K562 (cell line): ENCODE results near the gene B4GALT5. TPM values are rescaled to one million over a fixed set of nuclear protein-coding genes. Genes with fewer than 3 reads are reported as not detected.

ENCODE experiments used
- COPS2 ChIP-seq: fragments of 450-650 bp; conservative IDR thresholded peaks from 2 replicates; pipeline ENCODE4 v1.6.1; 2016; ENCODE audit warnings: mild to moderate bottlenecking, moderate library complexity
- E2F3 ChIP-seq: fragments of 250-450 bp; sonication (Bioruptor Pico); IDR thresholded peaks from 2 replicates; pipeline ENCODE4 v1.4.0; 2020; ENCODE audit warnings: mild to moderate bottlenecking
- FOXM1 ChIP-seq, 2 experiments: fragments of 450-650 bp in 1 of 2; sonication (generic) in 1 of 2; formaldehyde crosslinking in 1 of 2; IDR thresholded peaks; 2 replicates each; pipeline versions ENCODE4 v1.6.1 to v1.9.0; 2017 to 2022; ENCODE audit warnings: low read depth in 2 of 2, mild to moderate bottlenecking in 2 of 2, missing genetic modification reagents in 1 of 2, moderate library complexity in 1 of 2
- HDAC1 ChIP-seq, 2 experiments: fragments of 450-650 bp; IDR thresholded peaks; 2 replicates each; pipeline ENCODE4 v1.6.1; 2016 to 2017; ENCODE audit warnings: inconsistent platforms in 1 of 2, mild to moderate bottlenecking in 1 of 2, moderate library complexity in 1 of 2
- ILF3 ChIP-seq: fragments of 450-650 bp; IDR thresholded peaks from 2 replicates; pipeline ENCODE4 v1.6.1; 2018; ENCODE audit warnings: antibody characterized with exemption, mild to moderate bottlenecking, moderate library complexity, borderline replicate concordance
- MEF2D ChIP-seq: conservative IDR thresholded peaks from 2 replicates; pipeline ENCODE4 v1.6.1; 2016; ENCODE audit warnings: low read depth, missing genetic modification characterization, missing compliant biosample characterization
- NBN ChIP-seq: fragments of 450-650 bp; IDR thresholded peaks from 2 replicates; pipeline ENCODE4 v1.6.1; 2016; ENCODE audit warnings: low read depth, mild to moderate bottlenecking
- NFE2 ChIP-seq: IDR thresholded peaks from 2 replicates; pipeline ENCODE4 v1.6.1; 2014; ENCODE audit warnings: antibody characterized with exemption, low read depth
- NFIC ChIP-seq: fragments of 450-650 bp; IDR thresholded peaks from 2 replicates; pipeline ENCODE4 v1.6.1; 2017; ENCODE audit warnings: mild to moderate bottlenecking, inconsistent platforms
- NR2F6 ChIP-seq: fragments of 450-650 bp; formaldehyde crosslinking; IDR thresholded peaks from 2 replicates; pipeline ENCODE4 v1.4.0; 2020; ENCODE audit warnings: mild to moderate bottlenecking
- SIRT6 ChIP-seq: IDR thresholded peaks from one replicate; pipeline ENCODE4 v1.6.1; 2012; ENCODE audit warnings: low read depth, mild to moderate bottlenecking, control low read depth, inconsistent platforms, low read length, moderate library complexity
- SMARCA4 ChIP-seq: fragments of 450-650 bp; IDR thresholded peaks from 2 replicates; pipeline ENCODE4 v1.6.1; 2016
- STAT5B ChIP-seq: fragments of 250-450 bp; sonication (Bioruptor Pico); IDR thresholded peaks from 2 replicates; pipeline ENCODE4 v1.8.0; 2021; ENCODE audit warnings: mild to moderate bottlenecking, inconsistent platforms
- TBP ChIP-seq: optimal IDR thresholded peaks from 2 replicates; pipeline ENCODE3; 2011; ENCODE audit warnings: low read depth, low read length, improper control_type of control experiment
- TEAD2 ChIP-seq: fragments of 450-650 bp; IDR thresholded peaks from 2 replicates; pipeline ENCODE4 v1.6.1; 2016; ENCODE audit warnings: missing genetic modification characterization, control low read depth, missing compliant biosample characterization
- XRCC5 ChIP-seq: fragments of 200-400 bp; formaldehyde crosslinking; IDR thresholded peaks from 2 replicates; pipeline ENCODE4 v1.6.1; 2017; ENCODE audit warnings: low read depth, mild to moderate bottlenecking, low read length
- ZNF23 ChIP-seq: fragments of 250-450 bp; sonication (Bioruptor Pico); IDR thresholded peaks from 2 replicates; pipeline ENCODE4 v1.4.0; 2020; ENCODE audit warnings: mild to moderate bottlenecking
- ZNF583 ChIP-seq: fragments of 250-450 bp; sonication (Bioruptor Pico); IDR thresholded peaks from 2 replicates; pipeline ENCODE4 v1.4.0; 2020
- ZNF696 ChIP-seq: fragments of 250-450 bp; sonication (Bioruptor Pico); conservative IDR thresholded peaks from 2 replicates; pipeline ENCODE4 v1.4.0; 2020; ENCODE audit warnings: mild to moderate bottlenecking, moderate library complexity
- polyA plus RNA-seq, 8 experiments: library from polyadenylated mRNA; depleted of rRNA in 4 of 8; stranded (reverse) in 5 of 8; unstranded in 3 of 8; fragments of >200 nt; fragmentation: Nextera tagmentation in 2 of 8; fragmentation: Illumina TruSeq in 1 of 8; extraction: Ambion mirVana in 2 of 8; extraction: Trizol in 1 of 8; gene quantifications; 2 replicates each; pipeline versions ENCODE4 v1.2.1 to v1.2.3, GENCODE V29; 2011 to 2014; ENCODE audit warnings: inconsistent platforms in 1 of 8, missing spikeins in 1 of 8
- total RNA-seq, 7 experiments: library from RNA; depleted of rRNA in 6 of 7; stranded (reverse); fragments of >200 nt in 6 of 7; fragmentation: Illumina TruSeq in 2 of 7; extraction: Trizol in 2 of 7; gene quantifications; 2 replicates each; pipeline versions ENCODE4 v1.2.1 to v1.2.3, GENCODE V29; 2011 to 2021; ENCODE audit warnings: low replicate concordance in 1 of 7
- TF ChIP-seq, protein P1 (sequence below): fragments of 250-450 bp; sonication (Bioruptor Pico); IDR thresholded peaks from 2 replicates; pipeline ENCODE4 v1.8.0; 2022; ENCODE audit warnings: moderate library complexity, mild to moderate bottlenecking, inconsistent platforms
- TF ChIP-seq, protein P2 (sequence below): fragments of 450-650 bp; IDR thresholded peaks from 2 replicates; pipeline ENCODE4 v1.6.1; 2016; ENCODE audit warnings: mild to moderate bottlenecking
- TF ChIP-seq, protein P3 (sequence below): fragments of 450-650 bp; IDR thresholded peaks from 2 replicates; pipeline ENCODE4 v1.6.1; 2016; ENCODE audit warnings: antibody characterized with exemption
- TF ChIP-seq, protein P4 (sequence below): fragments of 250-450 bp; sonication (Bioruptor Pico); IDR thresholded peaks from 2 replicates; pipeline ENCODE4 v1.8.0; 2022; ENCODE audit warnings: inconsistent platforms

Gene B4GALT5
- total and polyA plus RNA-seq, 9 of the 15 experiments (the other 6 are each of a cell fraction or from before 2014, with no cell fraction given): 8.5 to 32.6 (median 23.4) TPM

DNA sequence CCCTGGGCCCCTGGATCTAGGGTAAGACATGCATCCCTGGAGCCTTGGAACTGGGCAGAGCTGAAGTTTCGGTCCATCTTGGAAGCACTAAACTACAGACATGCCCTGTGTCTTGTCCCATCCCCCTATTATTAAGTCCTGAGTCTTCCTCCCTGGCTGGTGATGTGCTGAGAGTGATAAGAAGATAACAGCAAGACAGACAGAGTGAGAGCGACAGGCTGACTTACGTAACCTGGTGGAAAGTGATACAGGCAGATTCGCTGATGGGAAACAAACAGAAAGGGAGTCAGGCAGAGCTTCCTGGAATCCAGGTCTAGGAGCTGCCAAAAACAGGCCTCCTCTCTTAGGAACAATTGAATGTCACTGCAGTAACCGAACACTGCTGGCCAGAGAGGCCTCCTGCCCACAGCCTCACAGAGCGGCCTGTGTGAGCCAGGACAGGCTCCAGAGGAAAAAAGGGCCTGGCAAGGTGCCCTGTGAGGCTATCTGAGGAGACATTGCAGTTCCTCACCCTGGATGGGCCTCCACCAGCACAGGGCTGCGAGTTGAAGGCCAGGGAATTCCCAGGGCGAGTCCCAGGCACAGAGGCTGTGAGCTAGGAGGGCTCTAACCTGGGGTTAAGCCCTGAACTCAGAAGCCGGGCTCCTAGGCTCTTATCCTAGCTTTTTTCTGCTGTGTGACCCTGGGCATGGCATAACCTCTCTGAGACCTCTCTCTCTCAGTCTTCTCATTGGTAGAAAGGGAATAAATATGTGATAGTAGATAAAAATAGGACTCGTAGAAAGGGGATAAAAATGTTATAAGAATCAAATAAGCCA, 34.2 kb upstream of the B4GALT5 start (continued):
- TF ChIP-seq, protein P1, sequence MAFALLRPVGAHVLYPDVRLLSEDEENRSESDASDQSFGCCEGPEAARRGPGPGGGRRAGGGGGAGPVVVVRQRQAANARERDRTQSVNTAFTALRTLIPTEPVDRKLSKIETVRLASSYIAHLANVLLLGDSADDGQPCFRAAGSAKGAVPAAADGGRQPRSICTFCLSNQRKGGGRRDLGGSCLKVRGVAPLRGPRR: no peak
- TF ChIP-seq, protein P2, sequence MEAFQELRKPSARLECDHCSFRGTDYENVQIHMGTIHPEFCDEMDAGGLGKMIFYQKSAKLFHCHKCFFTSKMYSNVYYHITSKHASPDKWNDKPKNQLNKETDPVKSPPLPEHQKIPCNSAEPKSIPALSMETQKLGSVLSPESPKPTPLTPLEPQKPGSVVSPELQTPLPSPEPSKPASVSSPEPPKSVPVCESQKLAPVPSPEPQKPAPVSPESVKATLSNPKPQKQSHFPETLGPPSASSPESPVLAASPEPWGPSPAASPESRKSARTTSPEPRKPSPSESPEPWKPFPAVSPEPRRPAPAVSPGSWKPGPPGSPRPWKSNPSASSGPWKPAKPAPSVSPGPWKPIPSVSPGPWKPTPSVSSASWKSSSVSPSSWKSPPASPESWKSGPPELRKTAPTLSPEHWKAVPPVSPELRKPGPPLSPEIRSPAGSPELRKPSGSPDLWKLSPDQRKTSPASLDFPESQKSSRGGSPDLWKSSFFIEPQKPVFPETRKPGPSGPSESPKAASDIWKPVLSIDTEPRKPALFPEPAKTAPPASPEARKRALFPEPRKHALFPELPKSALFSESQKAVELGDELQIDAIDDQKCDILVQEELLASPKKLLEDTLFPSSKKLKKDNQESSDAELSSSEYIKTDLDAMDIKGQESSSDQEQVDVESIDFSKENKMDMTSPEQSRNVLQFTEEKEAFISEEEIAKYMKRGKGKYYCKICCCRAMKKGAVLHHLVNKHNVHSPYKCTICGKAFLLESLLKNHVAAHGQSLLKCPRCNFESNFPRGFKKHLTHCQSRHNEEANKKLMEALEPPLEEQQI: no peak
- TF ChIP-seq MEF2D (tag) (no peak), E2F3 (no peak), COPS2 (no peak), NBN (peak; percentile 33; the same call in 1 of the 2 replicates), NFE2 (no peak), SMARCA4 (peak; percentile 76), TBP (no peak), SIRT6 (no peak), STAT5B (CRISPR knock-in tag) (no peak), ILF3 (no peak), NR2F6 (CRISPR knock-in tag) (no peak), ZNF23 (CRISPR knock-in tag) (no peak), XRCC5 (no peak), NFIC (peak; percentile 66), TEAD2 (tag) (no peak), HDAC1 (IDR thresholded peaks at IDR 0.05) (peak in 1 of 2 experiments; percentile 32; a peak in 1 of 4 replicates), ZNF696 (CRISPR knock-in tag) (no peak), FOXM1 (IDR thresholded peaks at IDR 0.05; ENCODE audit: low read depth) (no peak), FOXM1 (CRISPR knock-in tag; IDR thresholded peaks at IDR 0.05; ENCODE audit: low read depth) (no peak), ZNF583 (no peak)
- TF ChIP-seq, protein P3, sequence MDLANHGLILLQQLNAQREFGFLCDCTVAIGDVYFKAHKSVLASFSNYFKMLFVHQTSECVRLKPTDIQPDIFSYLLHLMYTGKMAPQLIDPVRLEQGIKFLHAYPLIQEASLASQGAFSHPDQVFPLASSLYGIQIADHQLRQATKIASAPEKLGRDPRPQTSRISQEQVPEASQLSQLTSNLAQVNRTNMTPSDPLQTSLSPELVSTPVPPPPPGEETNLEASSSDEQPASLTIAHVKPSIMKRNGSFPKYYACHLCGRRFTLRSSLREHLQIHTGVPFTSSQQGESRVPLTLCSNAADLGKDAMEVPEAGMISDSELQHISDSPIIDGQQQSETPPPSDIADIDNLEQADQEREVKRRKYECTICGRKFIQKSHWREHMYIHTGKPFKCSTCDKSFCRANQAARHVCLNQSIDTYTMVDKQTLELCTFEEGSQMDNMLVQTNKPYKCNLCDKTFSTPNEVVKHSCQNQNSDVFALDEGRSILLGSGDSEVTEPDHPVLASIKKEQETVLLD: no peak; the same call in 1 of the 2 replicates
- TF ChIP-seq, protein P4, sequence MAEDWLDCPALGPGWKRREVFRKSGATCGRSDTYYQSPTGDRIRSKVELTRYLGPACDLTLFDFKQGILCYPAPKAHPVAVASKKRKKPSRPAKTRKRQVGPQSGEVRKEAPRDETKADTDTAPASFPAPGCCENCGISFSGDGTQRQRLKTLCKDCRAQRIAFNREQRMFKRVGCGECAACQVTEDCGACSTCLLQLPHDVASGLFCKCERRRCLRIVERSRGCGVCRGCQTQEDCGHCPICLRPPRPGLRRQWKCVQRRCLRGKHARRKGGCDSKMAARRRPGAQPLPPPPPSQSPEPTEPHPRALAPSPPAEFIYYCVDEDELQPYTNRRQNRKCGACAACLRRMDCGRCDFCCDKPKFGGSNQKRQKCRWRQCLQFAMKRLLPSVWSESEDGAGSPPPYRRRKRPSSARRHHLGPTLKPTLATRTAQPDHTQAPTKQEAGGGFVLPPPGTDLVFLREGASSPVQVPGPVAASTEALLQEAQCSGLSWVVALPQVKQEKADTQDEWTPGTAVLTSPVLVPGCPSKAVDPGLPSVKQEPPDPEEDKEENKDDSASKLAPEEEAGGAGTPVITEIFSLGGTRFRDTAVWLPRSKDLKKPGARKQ (CRISPR knock-in tag): no peak
